ENCODE data around the gene SIGLEC6.
A peak's percentile ranks its signal among the peaks of the same experiment; 100 is the strongest.

The SIGLEC6 gene

DNA sequence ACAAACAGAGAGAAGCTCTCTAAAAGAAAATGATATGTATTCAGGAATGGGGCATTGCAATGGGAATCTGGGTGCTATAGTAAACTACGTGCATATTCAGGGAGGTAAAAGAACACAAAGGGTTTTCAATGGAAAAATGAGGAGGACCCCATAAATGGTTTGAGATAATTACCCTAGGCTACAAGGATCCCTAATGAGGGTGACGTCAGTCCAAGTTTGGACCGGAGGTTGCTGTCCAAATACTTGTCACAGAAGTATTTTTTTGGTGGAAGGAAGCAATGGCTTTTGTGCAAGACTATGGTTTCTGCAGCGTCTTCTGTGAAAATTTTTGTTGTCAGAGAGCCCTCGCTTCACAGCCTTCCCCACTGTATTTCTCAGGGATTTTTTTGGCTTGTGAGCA lies 54.1 kb downstream of the SIGLEC6 start:
- TF ChIP-seq REST (IDR thresholded peaks at IDR 0.05; ENCODE audit: insufficient read depth in 1 of 2, low read depth in 2 of 2, low read length in 2 of 2) (peak in 1 of 2 experiments; percentile 81; a peak in 2 of 4 replicates), SIN3A (IDR thresholded peaks at IDR 0.05; ENCODE audit: borderline replicate concordance, insufficient read depth, low read length) (no peak)

- TF ChIP-seq SIN3A (IDR thresholded peaks at IDR 0.05; ENCODE audit: borderline replicate concordance, insufficient read depth, low read length) (no peak), FOXP2 (optimal IDR thresholded peaks at IDR 0.05; ENCODE audit: borderline replicate concordance, extremely low read depth, extremely low read length, insufficient read depth) (no peak), POLR2AphosphoS5 (IDR thresholded peaks at IDR 0.05; ENCODE audit: low read depth, low read length) (no peak), TAF1 (IDR thresholded peaks at IDR 0.05; ENCODE audit: borderline replicate concordance, insufficient read depth, low read length) (no peak), REST (IDR thresholded peaks at IDR 0.05; ENCODE audit: insufficient read depth in 1 of 2, low read depth in 2 of 2, low read length in 2 of 2) (no peak)
These were observed 55.3 kb downstream of the SIGLEC6 start for GRCh38 chr19:51476164-51476563.

DNA sequence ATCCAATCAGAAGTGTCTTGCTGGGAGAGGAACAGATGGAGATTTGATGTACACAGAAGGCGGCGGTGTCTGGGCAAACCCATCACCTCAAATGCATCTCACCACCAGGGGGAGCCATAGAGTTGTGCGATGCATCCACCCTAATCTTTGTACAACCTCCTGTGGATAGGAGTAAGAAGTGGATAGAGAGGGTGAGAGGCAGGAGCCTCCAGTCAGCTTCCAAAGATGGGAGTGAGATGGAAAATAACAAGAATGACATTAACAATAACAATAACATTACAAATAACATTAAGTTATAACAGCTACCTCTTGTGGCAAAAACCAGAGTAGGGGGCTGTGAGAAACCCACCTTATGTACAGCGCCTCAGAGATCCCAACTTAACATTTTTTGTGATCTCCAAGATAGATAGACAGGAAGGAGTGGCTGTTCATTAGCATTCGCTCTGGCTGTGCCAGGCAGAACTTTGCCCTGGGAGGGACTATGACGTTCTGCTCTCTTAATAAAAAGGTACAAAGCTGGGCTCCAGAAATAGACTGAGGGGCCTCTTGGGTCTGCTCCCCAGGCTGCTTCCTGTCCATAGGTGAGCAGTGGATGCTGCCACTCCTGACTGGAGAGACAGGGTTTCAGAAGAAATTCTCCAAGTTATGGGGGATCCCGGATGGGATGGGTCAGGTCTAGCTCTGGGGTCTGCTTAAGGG lies 58.3 kb downstream of the SIGLEC6 start:
- no peak for TF ChIP-seq REST (IDR thresholded peaks at IDR 0.05; ENCODE audit: insufficient read depth in 1 of 2, low read depth in 2 of 2, low read length in 2 of 2)
- TF ChIP-seq SIN3A (IDR thresholded peaks at IDR 0.05; ENCODE audit: borderline replicate concordance, insufficient read depth, low read length) = no peak
- TF ChIP-seq TAF1 (IDR thresholded peaks at IDR 0.05; ENCODE audit: borderline replicate concordance, insufficient read depth, low read length) = no peak
- no peak for TF ChIP-seq FOXP2 (optimal IDR thresholded peaks at IDR 0.05; ENCODE audit: borderline replicate concordance, extremely low read depth, extremely low read length, insufficient read depth)
- TF ChIP-seq POLR2AphosphoS5 (IDR thresholded peaks at IDR 0.05; ENCODE audit: low read depth, low read length) = no peak

DNA sequence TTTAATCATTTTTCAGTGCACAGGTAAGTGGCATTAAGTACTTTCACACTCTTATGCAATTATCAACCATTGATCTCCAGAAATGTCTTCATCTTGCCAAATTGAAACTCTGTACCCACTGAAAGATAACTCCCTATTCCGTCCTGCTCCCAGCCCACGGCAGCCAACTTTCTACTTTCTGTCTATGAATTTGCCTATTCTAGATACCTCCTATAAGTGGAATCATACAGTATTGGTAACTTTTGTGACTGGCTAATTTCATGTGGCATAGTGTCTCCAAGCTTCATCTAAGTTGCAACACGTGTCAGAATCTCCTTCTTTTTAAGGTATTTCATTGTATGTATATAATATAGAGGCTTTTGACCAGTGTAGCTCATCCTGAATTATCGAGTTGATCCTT lies 58.9 kb downstream of the SIGLEC6 start:
- no peak for TF ChIP-seq REST (IDR thresholded peaks at IDR 0.05; ENCODE audit: insufficient read depth in 1 of 2, low read depth in 2 of 2, low read length in 2 of 2)
- no peak for TF ChIP-seq FOXP2 (optimal IDR thresholded peaks at IDR 0.05; ENCODE audit: borderline replicate concordance, extremely low read depth, extremely low read length, insufficient read depth)
- TF ChIP-seq TAF1 (IDR thresholded peaks at IDR 0.05; ENCODE audit: borderline replicate concordance, insufficient read depth, low read length) = no peak
- no peak for TF ChIP-seq POLR2AphosphoS5 (IDR thresholded peaks at IDR 0.05; ENCODE audit: low read depth, low read length)
- TF ChIP-seq SIN3A (IDR thresholded peaks at IDR 0.05; ENCODE audit: borderline replicate concordance, insufficient read depth, low read length) = no peak

GRCh38 chr19:51471527-51471926 lies 59.9 kb downstream of the SIGLEC6 start:
- TF ChIP-seq POLR2AphosphoS5 (IDR thresholded peaks at IDR 0.05; ENCODE audit: low read depth, low read length) (no peak), REST (IDR thresholded peaks at IDR 0.05; ENCODE audit: insufficient read depth in 1 of 2, low read depth in 2 of 2, low read length in 2 of 2) (no peak), FOXP2 (optimal IDR thresholded peaks at IDR 0.05; ENCODE audit: borderline replicate concordance, extremely low read depth, extremely low read length, insufficient read depth) (no peak), SIN3A (IDR thresholded peaks at IDR 0.05; ENCODE audit: borderline replicate concordance, insufficient read depth, low read length) (no peak), TAF1 (IDR thresholded peaks at IDR 0.05; ENCODE audit: borderline replicate concordance, insufficient read depth, low read length) (no peak)
